ENCODE data around the gene MMEL1. TPM values are rescaled to one million over a fixed set of nuclear protein-coding genes. Genes with fewer than 3 reads are reported as not detected.
"Not testable (repeated sequence)": the region's sequence is repeated elsewhere in the genome, so short reads cannot be mapped to it uniquely, and the experiment has no call there.

MMEL1 gene
- polyA plus RNA-seq, 1 of the 3 experiments (the other 2 are of a cell fraction): 0.16 TPM

DNA sequence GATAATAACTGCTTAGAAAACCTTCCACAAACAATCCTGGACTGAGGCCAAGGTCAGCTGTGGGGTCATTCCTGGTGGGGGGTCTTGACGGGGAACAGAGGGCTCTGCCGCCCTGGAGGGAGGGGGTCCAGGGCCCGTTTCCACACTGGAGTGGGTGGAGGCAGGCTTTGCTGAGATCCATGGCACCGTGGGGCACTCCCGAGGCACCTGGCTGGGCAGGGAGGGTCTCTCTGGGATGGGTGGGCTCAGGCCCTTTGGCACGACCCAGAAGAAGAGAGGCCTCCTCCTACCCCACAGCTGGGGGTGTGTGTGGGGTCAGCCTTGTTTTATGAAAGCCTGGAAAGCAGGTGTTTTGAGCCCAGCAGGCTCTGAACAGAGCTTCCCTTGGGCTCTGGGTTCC is 5.1 kb downstream of the MMEL1 start (continued):
- TF ChIP-seq, protein P1, sequence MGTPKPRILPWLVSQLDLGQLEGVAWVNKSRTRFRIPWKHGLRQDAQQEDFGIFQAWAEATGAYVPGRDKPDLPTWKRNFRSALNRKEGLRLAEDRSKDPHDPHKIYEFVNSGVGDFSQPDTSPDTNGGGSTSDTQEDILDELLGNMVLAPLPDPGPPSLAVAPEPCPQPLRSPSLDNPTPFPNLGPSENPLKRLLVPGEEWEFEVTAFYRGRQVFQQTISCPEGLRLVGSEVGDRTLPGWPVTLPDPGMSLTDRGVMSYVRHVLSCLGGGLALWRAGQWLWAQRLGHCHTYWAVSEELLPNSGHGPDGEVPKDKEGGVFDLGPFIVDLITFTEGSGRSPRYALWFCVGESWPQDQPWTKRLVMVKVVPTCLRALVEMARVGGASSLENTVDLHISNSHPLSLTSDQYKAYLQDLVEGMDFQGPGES (IDR thresholded peaks at IDR 0.05; ENCODE audit: low read depth, low read length): no peak
- TF ChIP-seq SIN3A (IDR thresholded peaks at IDR 0.05; ENCODE audit: borderline replicate concordance, low read depth, low read length): no peak
- no peak for TF ChIP-seq RAD21 (IDR thresholded peaks at IDR 0.05; ENCODE audit: low read length)
- no peak for TF ChIP-seq EZH2phosphoT487 (IDR thresholded peaks at IDR 0.05; ENCODE audit: borderline replicate concordance, low read depth)
- no peak for TF ChIP-seq GATA2 (CRISPR knock-in tag; IDR thresholded peaks at IDR 0.05)

DNA sequence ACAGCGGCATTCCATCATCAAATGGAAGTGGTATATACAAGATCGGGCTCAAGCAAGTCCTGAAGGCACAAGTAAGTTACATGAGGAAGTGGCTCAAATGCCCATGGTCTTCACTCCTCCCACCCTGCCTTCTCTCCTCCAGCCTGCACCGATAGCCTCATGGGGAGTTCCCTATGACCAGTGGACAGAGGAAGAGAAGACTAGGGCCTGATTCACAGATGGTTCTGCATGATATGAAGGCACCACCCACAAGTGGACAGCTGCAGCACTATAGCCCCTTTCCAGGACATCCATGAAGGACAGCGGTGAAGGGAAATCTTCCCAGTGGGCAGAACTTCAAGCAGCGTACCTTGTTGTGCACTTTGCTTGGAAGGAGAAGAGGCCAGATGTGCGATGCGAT is 7.1 kb downstream of the MMEL1 start:
- CTCF ChIA-PET: interaction anchor here (1.2 kb wide), 1 partner anchor 63 kb away, joined by 4 read pairs; no protein-coding TSS in a partner anchor
- H3K27me3 ChIP-seq (ENCODE audit: insufficient read depth): peaks cover 13% of the 10 kb centered on the region; the same call in 1 of the 2 replicates
- H4K20me1 ChIP-seq (ENCODE audit: insufficient read depth); H3K27ac ChIP-seq (ENCODE audit: low read depth in 2 of 2, low read length in 1 of 2); H3K36me3 ChIP-seq (replicated peaks in 1 of 2; ENCODE audit: control insufficient read depth in 1 of 2, insufficient read depth in 2 of 2, low read length in 1 of 2); POLR2A ChIA-PET; H2AFZ ChIP-seq (ENCODE audit: low read depth); H3K9ac ChIP-seq; H3F3A ChIP-seq (replicated peaks; ENCODE audit: insufficient read depth); H3K4me3 ChIP-seq (ENCODE audit: low read depth in 2 of 2, low read length in 1 of 2); H3K4me2 ChIP-seq; H3K4me1 ChIP-seq (ENCODE audit: control insufficient read depth in 1 of 2, insufficient read depth in 2 of 2, low read depth in 1 of 2, low read length in 1 of 2); DNase-seq; H3K9me2 ChIP-seq; H3K79me2 ChIP-seq (ENCODE audit: insufficient read depth); H3K9me3 ChIP-seq: not testable (repeated sequence)
- WGBS (ENCODE audit: low lambda C conversion rate): 31% methylated on average over 6 of the region's 7 CpGs

DNA sequence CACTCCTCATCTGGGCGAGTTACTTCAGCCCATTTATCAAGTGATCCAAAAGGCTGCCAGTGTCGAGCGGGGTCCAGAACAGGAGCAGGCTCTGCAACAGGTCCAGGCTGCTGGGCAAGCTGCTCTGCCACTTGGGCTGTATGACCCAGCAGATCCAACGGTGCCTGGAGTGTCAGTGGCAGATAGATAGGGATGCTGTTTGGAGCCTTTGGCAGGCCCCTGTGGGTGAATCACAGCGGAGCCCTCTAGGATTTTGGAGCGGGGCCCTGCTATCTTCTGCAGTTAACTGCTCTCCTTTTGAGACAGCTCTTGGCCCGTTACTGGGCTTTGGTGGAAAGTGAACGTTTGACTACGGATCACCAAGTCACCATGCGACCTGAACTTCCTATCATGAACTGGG is 7.5 kb downstream of the MMEL1 start:
- Histone ChIP-seq H4K20me1 (ENCODE audit: insufficient read depth) (no peaks in the 10 kb centered on the region), H3K9me2 (no peaks in the 10 kb centered on the region), H3K9ac (no peak overlapping the region), H3K27me3 (ENCODE audit: insufficient read depth) (peaks cover 13% of the 10 kb centered on the region; the same call in 1 of the 2 replicates), H3K4me1 (ENCODE audit: control insufficient read depth in 1 of 2, insufficient read depth in 2 of 2, low read depth in 1 of 2, low read length in 1 of 2) (no peaks in the 10 kb centered on the region), H3K4me2 (no peak overlapping the region), H2AFZ (ENCODE audit: low read depth) (no peak overlapping the region), H3K27ac (ENCODE audit: low read depth in 2 of 2, low read length in 1 of 2) (no peak overlapping the region), H3K4me3 (ENCODE audit: low read depth in 2 of 2, low read length in 1 of 2) (no peak overlapping the region), H3K36me3 (replicated peaks in 1 of 2; ENCODE audit: control insufficient read depth in 1 of 2, insufficient read depth in 2 of 2, low read length in 1 of 2) (no peaks in the 10 kb centered on the region), H3F3A (replicated peaks; ENCODE audit: insufficient read depth) (peaks cover 3% of the 10 kb centered on the region), H3K79me2 (ENCODE audit: insufficient read depth) (no peaks in the 10 kb centered on the region), H3K9me3 (no peaks in the 10 kb centered on the region)
- CTCF ChIA-PET: interaction anchor here (1.2 kb wide), 1 partner anchor 63 kb away, joined by 4 read pairs; no protein-coding TSS in a partner anchor
- WGBS (ENCODE audit: low lambda C conversion rate): 43% methylated on average over 8 of the region's 10 CpGs
- DNase-seq: no peak
- TF ChIP-seq, protein P2, sequence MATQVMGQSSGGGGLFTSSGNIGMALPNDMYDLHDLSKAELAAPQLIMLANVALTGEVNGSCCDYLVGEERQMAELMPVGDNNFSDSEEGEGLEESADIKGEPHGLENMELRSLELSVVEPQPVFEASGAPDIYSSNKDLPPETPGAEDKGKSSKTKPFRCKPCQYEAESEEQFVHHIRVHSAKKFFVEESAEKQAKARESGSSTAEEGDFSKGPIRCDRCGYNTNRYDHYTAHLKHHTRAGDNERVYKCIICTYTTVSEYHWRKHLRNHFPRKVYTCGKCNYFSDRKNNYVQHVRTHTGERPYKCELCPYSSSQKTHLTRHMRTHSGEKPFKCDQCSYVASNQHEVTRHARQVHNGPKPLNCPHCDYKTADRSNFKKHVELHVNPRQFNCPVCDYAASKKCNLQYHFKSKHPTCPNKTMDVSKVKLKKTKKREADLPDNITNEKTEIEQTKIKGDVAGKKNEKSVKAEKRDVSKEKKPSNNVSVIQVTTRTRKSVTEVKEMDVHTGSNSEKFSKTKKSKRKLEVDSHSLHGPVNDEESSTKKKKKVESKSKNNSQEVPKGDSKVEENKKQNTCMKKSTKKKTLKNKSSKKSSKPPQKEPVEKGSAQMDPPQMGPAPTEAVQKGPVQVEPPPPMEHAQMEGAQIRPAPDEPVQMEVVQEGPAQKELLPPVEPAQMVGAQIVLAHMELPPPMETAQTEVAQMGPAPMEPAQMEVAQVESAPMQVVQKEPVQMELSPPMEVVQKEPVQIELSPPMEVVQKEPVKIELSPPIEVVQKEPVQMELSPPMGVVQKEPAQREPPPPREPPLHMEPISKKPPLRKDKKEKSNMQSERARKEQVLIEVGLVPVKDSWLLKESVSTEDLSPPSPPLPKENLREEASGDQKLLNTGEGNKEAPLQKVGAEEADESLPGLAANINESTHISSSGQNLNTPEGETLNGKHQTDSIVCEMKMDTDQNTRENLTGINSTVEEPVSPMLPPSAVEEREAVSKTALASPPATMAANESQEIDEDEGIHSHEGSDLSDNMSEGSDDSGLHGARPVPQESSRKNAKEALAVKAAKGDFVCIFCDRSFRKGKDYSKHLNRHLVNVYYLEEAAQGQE (IDR thresholded peaks at IDR 0.05; ENCODE audit: low read depth, low read length): no peak
- TF ChIP-seq, protein P3, sequence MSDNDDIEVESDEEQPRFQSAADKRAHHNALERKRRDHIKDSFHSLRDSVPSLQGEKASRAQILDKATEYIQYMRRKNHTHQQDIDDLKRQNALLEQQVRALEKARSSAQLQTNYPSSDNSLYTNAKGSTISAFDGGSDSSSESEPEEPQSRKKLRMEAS (IDR thresholded peaks at IDR 0.05; ENCODE audit: low read depth): no peak
- TF ChIP-seq CHD2 (IDR thresholded peaks at IDR 0.05; ENCODE audit: low read length, partially characterized antibody) (no peak), FOXM1 (IDR thresholded peaks at IDR 0.05; ENCODE audit: low read depth) (no peak), YY1 (IDR thresholded peaks at IDR 0.05; ENCODE audit: low read depth) (no peak), NFIC (IDR thresholded peaks at IDR 0.05; ENCODE audit: borderline replicate concordance) (no peak), MEF2A (IDR thresholded peaks at IDR 0.05; ENCODE audit: borderline replicate concordance, low read depth) (no peak)
- TF ChIP-seq, protein P4, sequence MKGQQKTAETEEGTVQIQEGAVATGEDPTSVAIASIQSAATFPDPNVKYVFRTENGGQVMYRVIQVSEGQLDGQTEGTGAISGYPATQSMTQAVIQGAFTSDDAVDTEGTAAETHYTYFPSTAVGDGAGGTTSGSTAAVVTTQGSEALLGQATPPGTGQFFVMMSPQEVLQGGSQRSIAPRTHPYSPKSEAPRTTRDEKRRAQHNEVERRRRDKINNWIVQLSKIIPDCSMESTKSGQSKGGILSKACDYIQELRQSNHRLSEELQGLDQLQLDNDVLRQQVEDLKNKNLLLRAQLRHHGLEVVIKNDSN (IDR thresholded peaks at IDR 0.05; ENCODE audit: borderline replicate concordance, low read depth): no peak
- TF ChIP-seq, protein P5, sequence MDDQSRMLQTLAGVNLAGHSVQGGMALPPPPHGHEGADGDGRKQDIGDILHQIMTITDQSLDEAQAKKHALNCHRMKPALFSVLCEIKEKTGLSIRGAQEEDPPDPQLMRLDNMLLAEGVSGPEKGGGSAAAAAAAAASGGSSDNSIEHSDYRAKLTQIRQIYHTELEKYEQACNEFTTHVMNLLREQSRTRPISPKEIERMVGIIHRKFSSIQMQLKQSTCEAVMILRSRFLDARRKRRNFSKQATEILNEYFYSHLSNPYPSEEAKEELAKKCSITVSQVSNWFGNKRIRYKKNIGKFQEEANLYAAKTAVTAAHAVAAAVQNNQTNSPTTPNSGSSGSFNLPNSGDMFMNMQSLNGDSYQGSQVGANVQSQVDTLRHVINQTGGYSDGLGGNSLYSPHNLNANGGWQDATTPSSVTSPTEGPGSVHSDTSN (IDR thresholded peaks at IDR 0.05): no peak
- TF ChIP-seq, protein P6, sequence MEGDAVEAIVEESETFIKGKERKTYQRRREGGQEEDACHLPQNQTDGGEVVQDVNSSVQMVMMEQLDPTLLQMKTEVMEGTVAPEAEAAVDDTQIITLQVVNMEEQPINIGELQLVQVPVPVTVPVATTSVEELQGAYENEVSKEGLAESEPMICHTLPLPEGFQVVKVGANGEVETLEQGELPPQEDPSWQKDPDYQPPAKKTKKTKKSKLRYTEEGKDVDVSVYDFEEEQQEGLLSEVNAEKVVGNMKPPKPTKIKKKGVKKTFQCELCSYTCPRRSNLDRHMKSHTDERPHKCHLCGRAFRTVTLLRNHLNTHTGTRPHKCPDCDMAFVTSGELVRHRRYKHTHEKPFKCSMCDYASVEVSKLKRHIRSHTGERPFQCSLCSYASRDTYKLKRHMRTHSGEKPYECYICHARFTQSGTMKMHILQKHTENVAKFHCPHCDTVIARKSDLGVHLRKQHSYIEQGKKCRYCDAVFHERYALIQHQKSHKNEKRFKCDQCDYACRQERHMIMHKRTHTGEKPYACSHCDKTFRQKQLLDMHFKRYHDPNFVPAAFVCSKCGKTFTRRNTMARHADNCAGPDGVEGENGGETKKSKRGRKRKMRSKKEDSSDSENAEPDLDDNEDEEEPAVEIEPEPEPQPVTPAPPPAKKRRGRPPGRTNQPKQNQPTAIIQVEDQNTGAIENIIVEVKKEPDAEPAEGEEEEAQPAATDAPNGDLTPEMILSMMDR (IDR thresholded peaks at IDR 0.05): no peak
- POLR2A ChIA-PET: no interaction called here
